ENCODE data around the gene SRSF3.

DNA sequence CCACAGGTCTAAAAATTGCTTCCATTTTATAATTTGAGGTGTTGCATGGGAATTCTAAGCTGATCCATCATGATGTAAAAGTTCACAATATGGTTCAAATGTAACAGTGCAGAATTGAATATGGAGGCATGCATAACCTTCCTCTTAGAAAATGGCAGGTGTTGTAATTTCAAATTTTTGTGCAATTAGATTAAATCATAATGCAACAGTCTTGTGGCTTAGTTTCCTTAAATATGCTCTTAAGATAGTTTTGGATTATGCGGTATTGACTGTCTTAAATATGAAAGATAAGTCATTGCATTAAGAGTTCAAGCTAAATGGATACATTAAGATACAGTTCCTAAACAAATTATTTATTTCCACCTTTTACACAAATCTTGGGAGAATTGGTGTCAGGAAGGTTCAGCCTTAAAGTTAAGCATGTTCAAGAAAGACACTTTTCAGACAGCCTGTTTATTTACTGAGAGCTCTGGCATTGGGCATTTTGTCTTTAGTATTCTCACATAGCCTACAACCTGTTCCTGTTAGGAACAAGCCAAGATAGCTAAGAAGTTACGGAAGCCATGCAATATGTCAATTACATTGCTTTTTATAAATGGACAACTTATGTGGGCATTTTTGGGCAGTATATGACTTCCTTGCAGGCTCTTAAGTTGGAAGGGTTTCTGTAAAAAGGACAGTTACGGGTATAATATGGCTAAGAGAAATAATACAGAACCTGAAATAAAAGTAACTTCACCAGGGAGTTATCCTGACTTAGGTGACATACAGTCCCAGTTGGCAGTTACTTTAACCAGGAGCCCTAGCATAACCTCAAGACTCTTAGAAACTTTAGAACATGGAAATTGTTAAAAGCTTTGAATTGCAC lies 9.3 kb downstream of the SRSF3 start:
- TF ChIP-seq, protein P1, sequence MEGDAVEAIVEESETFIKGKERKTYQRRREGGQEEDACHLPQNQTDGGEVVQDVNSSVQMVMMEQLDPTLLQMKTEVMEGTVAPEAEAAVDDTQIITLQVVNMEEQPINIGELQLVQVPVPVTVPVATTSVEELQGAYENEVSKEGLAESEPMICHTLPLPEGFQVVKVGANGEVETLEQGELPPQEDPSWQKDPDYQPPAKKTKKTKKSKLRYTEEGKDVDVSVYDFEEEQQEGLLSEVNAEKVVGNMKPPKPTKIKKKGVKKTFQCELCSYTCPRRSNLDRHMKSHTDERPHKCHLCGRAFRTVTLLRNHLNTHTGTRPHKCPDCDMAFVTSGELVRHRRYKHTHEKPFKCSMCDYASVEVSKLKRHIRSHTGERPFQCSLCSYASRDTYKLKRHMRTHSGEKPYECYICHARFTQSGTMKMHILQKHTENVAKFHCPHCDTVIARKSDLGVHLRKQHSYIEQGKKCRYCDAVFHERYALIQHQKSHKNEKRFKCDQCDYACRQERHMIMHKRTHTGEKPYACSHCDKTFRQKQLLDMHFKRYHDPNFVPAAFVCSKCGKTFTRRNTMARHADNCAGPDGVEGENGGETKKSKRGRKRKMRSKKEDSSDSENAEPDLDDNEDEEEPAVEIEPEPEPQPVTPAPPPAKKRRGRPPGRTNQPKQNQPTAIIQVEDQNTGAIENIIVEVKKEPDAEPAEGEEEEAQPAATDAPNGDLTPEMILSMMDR (IDR thresholded peaks at IDR 0.05): no peak
- no peak for TF ChIP-seq POLR2AphosphoS5 (IDR thresholded peaks at IDR 0.05)

Data from gastroesophageal sphincter (tissue), 3 donors.